GM23248 (cell line): ENCODE data around the gene CMPK2.

Experiments used
- EZH2 ChIP-seq: fragments of 200-600 bp; sonication (generic); IDR thresholded peaks from 2 replicates; pipeline ENCODE4 v1.6.1; 2018; ENCODE audit warnings: antibody characterized with exemption, mild to moderate bottlenecking; ENCODE audit not compliant: insufficient read depth, poor library complexity, severe bottlenecking
- EZH2phosphoT487 ChIP-seq: fragments of 200-600 bp; sonication (generic); IDR thresholded peaks from 2 replicates; pipeline ENCODE4 v1.6.1; 2018; ENCODE audit warnings: antibody characterized with exemption, moderate library complexity, mild to moderate bottlenecking, low read depth; ENCODE audit not compliant: insufficient read depth

DNA sequence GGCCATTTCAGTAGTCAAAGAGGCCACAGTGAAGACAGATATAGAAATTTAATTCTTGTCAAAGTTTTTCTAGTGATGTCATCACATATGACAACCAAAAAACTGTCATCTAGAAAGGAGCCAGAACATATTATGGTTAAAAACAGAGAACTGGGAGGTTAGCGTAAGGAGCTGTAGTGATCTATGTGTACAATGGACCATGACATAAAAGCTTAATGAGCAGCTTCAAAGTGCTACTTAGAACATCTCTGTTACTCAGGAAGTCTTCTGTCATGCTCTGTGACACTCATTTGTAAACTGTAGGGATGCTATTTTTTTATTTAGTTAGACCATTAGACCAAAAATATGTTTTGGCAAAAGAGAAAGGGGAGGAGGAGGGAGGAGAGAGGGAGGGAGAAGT, 57.3 kb downstream of the CMPK2 start:
- no peak for TF ChIP-seq EZH2
- TF ChIP-seq EZH2phosphoT487, result no peak
